Caki2 (cell line): ENCODE data around the gene FAM210B. TPM values are rescaled to one million over a fixed set of nuclear protein-coding genes. Genes with fewer than 3 reads are reported as not detected.

ENCODE experiments used
- DNase-seq: peaks from one replicate; pipeline ENCODE4 v3.0.0-alpha.2; 2015; ENCODE audit warnings: low read depth
- in situ Hi-C: cut with HindIII; loops from 2 replicates; pipeline ENCODE4 v1.10.0; 2016; ENCODE audit warnings: low sequenced_read_pairs, low pct_unique_long_range_greater_than_20kb, mixed read lengths
- total RNA-seq: library from RNA; depleted of rRNA; stranded (reverse); fragments of >200 nt; shearing (Covaris generic); gene quantifications from 2 replicates; pipeline ENCODE4 v1.2.3, GENCODE V29; 2014; ENCODE audit warnings: low replicate concordance; rRNA removed

FAM210B gene
- total RNA-seq, 1 experiment from 2014 or later: 12.8 TPM

- no peak for DNase-seq
- in situ Hi-C loops: no loop called here
These were observed 54.2 kb downstream of the FAM210B start for GRCh38 chr20:56412949-56413348.

GRCh38 chr20:56414842-56415765, 56.3 kb downstream of the FAM210B start:
- in situ Hi-C loops: no loop called here
- no peak for DNase-seq

GRCh38 chr20:56417402-56417801, 58.6 kb downstream of the FAM210B start:
- in situ Hi-C loops: no loop called here
- no peak for DNase-seq

- in situ Hi-C loops: no loop called here
- DNase-seq: no peak
These were observed 59.1 kb downstream of the FAM210B start for GRCh38 chr20:56417911-56418310.

Other genes with a start within 250 kb of the FAM210B start
- gene MC3R, start 110.2 kb upstream of the FAM210B start, total RNA-seq: not detected in 2 replicates
- 74.5 and 95.5 TPM in 2 replicates for gene AURKA, start 33.2 kb downstream of the FAM210B start, total RNA-seq
- gene CSTF1, start 33.7 kb downstream of the FAM210B start, total RNA-seq: 42.7 and 61.1 TPM in 2 replicates
- not detected in 2 replicates for gene CASS4, start 53.3 kb downstream of the FAM210B start, total RNA-seq
- 127 and 151 TPM in 2 replicates for gene RTF2, start 109.7 kb downstream of the FAM210B start, total RNA-seq
- gene FAM209A, start 165.8 kb downstream of the FAM210B start, total RNA-seq: not detected in 2 replicates
- not detected in 2 replicates for gene FAM209B, start 174.3 kb downstream of the FAM210B start, total RNA-seq